WTC11 (cell line): ENCODE data around the gene THSD4. TPM values are rescaled to one million over a fixed set of nuclear protein-coding genes. Genes with fewer than 3 reads are reported as not detected.
A peak's percentile ranks its signal among the peaks of the same experiment; 100 is the strongest.

Experiments used
- ATAC-seq: fragments of 200-7000 bp; cut with Tn5 transposase; 2 replicates; pipeline ENCODE4 v1.10.0; 2021; ENCODE audit warnings: mild to moderate bottlenecking, moderate library complexity
- CTCF ChIA-PET: fragments of 300-600 bp; sonication (Branson Sonifier 250); formaldehyde crosslinking; loops from one replicate; lab custom pipeline; 2021; ENCODE audit warnings: antibody characterized with exemption; lab: Charles Lee
- POLR2A ChIA-PET: fragments of 350-600 bp; sonication (Branson Sonifier 250); formaldehyde crosslinking; loops from one replicate; lab custom pipeline; 2021; ENCODE audit warnings: antibody characterized with exemption; lab: Charles Lee
- DNase-seq: peaks from one replicate; pipeline ENCODE4 v3.0.0; 2021; ENCODE audit warnings: low spot score
- H3K27ac Mint-ChIP-seq: 2 replicates; pipeline ENCODE4 v1.8.0; 2021; ENCODE audit warnings: mixed read lengths
- H3K27me3 Mint-ChIP-seq: 2 replicates; pipeline ENCODE4 v1.8.0; 2021; ENCODE audit warnings: low read depth, mild to moderate bottlenecking, moderate library complexity, mixed read lengths
- H3K36me3 Mint-ChIP-seq: 2 replicates; pipeline ENCODE4 v1.8.0; 2021; ENCODE audit warnings: mixed read lengths
- H3K4me1 Mint-ChIP-seq: 2 replicates; pipeline ENCODE4 v1.8.0; 2022; ENCODE audit warnings: mixed read lengths
- H3K4me3 Mint-ChIP-seq: 2 replicates; pipeline ENCODE4 v1.8.0; 2021; ENCODE audit warnings: mild to moderate bottlenecking, moderate library complexity, mixed read lengths
- H3K9me3 Mint-ChIP-seq: 2 replicates; pipeline ENCODE4 v1.8.0; 2021; ENCODE audit warnings: mixed read lengths
- ATF1 ChIP-seq: sonication (generic); formaldehyde crosslinking; IDR thresholded peaks from 2 replicates; pipeline ENCODE4 v1.8.1; 2023; ENCODE audit warnings: mild to moderate bottlenecking, moderate library complexity, missing genetic modification reagents
- E2F1 ChIP-seq: sonication (generic); formaldehyde crosslinking; IDR thresholded peaks from 2 replicates; pipeline ENCODE4 v1.8.0; 2022; ENCODE audit warnings: mild to moderate bottlenecking, missing genetic modification reagents
- E2F5 ChIP-seq: sonication (generic); formaldehyde crosslinking; IDR thresholded peaks from 2 replicates; pipeline ENCODE4 v1.8.1; 2022; ENCODE audit warnings: mild to moderate bottlenecking, moderate library complexity, missing genetic modification reagents
- ELF4 ChIP-seq: sonication (generic); formaldehyde crosslinking; IDR thresholded peaks from 2 replicates; pipeline ENCODE4 v1.8.1; 2022; ENCODE audit warnings: low read depth, mild to moderate bottlenecking, moderate library complexity, missing genetic modification reagents
- ETV6 ChIP-seq: sonication (generic); formaldehyde crosslinking; IDR thresholded peaks from 2 replicates; pipeline ENCODE4 v1.8.1; 2022; ENCODE audit warnings: mild to moderate bottlenecking, missing genetic modification reagents
- FOXK1 ChIP-seq: sonication (generic); formaldehyde crosslinking; IDR thresholded peaks from 2 replicates; pipeline ENCODE4 v1.8.0; 2022; ENCODE audit warnings: mild to moderate bottlenecking, moderate library complexity, missing genetic modification reagents
- FOXP1 ChIP-seq: sonication (generic); formaldehyde crosslinking; IDR thresholded peaks from 2 replicates; pipeline ENCODE4 v1.8.0; 2022; ENCODE audit warnings: missing genetic modification reagents, mild to moderate bottlenecking, moderate library complexity, borderline replicate concordance
- FOXP4 ChIP-seq: sonication (generic); formaldehyde crosslinking; IDR thresholded peaks from 2 replicates; pipeline ENCODE4 v1.8.0; 2022; ENCODE audit warnings: mild to moderate bottlenecking, missing genetic modification reagents
- GRHL2 ChIP-seq: fragments of 250-450 bp; sonication (Bioruptor Pico); IDR thresholded peaks from 2 replicates; pipeline ENCODE4 v1.8.0; 2022; ENCODE audit warnings: mild to moderate bottlenecking, moderate library complexity; ENCODE audit not compliant: insufficient replicate concordance, severe bottlenecking
- MAX ChIP-seq: sonication (generic); formaldehyde crosslinking; IDR thresholded peaks from 2 replicates; pipeline ENCODE4 v1.8.0; 2022; ENCODE audit warnings: mild to moderate bottlenecking, missing genetic modification reagents
- NFE2L1 ChIP-seq: sonication (generic); formaldehyde crosslinking; IDR thresholded peaks from 2 replicates; pipeline ENCODE4 v1.8.1; 2023; ENCODE audit warnings: missing genetic modification reagents
- OVOL2 ChIP-seq: fragments of 250-450 bp; sonication (Bioruptor Pico); IDR thresholded peaks from 2 replicates; pipeline ENCODE4 v1.9.0; 2021; ENCODE audit warnings: mild to moderate bottlenecking, borderline replicate concordance
- RORB ChIP-seq: fragments of 250-450 bp; sonication (Bioruptor Pico); IDR thresholded peaks from 2 replicates; pipeline ENCODE4 v1.9.0; 2021; ENCODE audit warnings: mild to moderate bottlenecking
- SOX15 ChIP-seq: fragments of 250-450 bp; sonication (Bioruptor Pico); IDR thresholded peaks from 2 replicates; pipeline ENCODE4 v1.9.0; 2021; ENCODE audit warnings: mild to moderate bottlenecking
- STAT6 ChIP-seq: sonication (generic); formaldehyde crosslinking; conservative IDR thresholded peaks from 2 replicates; pipeline ENCODE4 v1.8.1; 2023; ENCODE audit warnings: mild to moderate bottlenecking, low read depth, missing genetic modification reagents, moderate library complexity
- ZBTB21 ChIP-seq: sonication (generic); formaldehyde crosslinking; IDR thresholded peaks from 2 replicates; pipeline ENCODE4 v1.8.1; 2023; ENCODE audit warnings: mild to moderate bottlenecking, missing genetic modification reagents, borderline replicate concordance
- ZBTB43 ChIP-seq: sonication (generic); formaldehyde crosslinking; IDR thresholded peaks from 2 replicates; pipeline ENCODE4 v1.8.1; 2023; ENCODE audit warnings: mild to moderate bottlenecking, missing genetic modification reagents
- ZNF263 ChIP-seq: sonication (generic); formaldehyde crosslinking; IDR thresholded peaks from 2 replicates; pipeline ENCODE4 v1.8.1; 2022; ENCODE audit warnings: low read depth, mild to moderate bottlenecking, moderate library complexity, missing genetic modification reagents
- ZNF396 ChIP-seq: fragments of 250-450 bp; sonication (Bioruptor Pico); IDR thresholded peaks from 2 replicates; pipeline ENCODE4 v1.8.0; 2021; ENCODE audit warnings: mild to moderate bottlenecking, moderate library complexity, borderline replicate concordance
- ZNF512 ChIP-seq: sonication (generic); formaldehyde crosslinking; IDR thresholded peaks from 2 replicates; pipeline ENCODE4 v1.8.1; 2022; ENCODE audit warnings: missing genetic modification reagents, borderline replicate concordance
- ZNF532 ChIP-seq: fragments of 250-450 bp; sonication (Bioruptor Pico); IDR thresholded peaks from 2 replicates; pipeline ENCODE4 v1.9.0; 2021; ENCODE audit warnings: mild to moderate bottlenecking, borderline replicate concordance
- total RNA-seq: library from RNA; stranded (reverse); gene quantifications from 3 replicates; pipeline ENCODE4 v1.2.3, GENCODE V29; 2021

THSD4 gene
- total RNA-seq, 1 experiment from 2014 or later: 7.8 TPM

- H3K27ac Mint-ChIP-seq: no peak overlapping the region
- no peaks in the 10 kb centered on the region for H3K27me3 Mint-ChIP-seq
- no peak for DNase-seq
- POLR2A ChIA-PET: no interaction called here
- peak; percentile 82; the same call in 1 of the 2 replicates for TF ChIP-seq ZNF263 (CRISPR knock-in tag)
- TF ChIP-seq FOXK1 (CRISPR knock-in tag): no peak
- TF ChIP-seq, all 79 proteins: peak for 1
- Mint-ChIP-seq H3K4me1 (peaks cover 21% of the 10 kb centered on the region), H3K36me3 (no peaks in the 10 kb centered on the region), H3K4me3 (no peak overlapping the region), H3K9me3 (no peaks in the 10 kb centered on the region)
- CTCF ChIA-PET: no interaction called here
- no peak for ATAC-seq
These were observed 30.4 kb downstream of the THSD4 start for GRCh38 chr15:71145648-71146047.

- Mint-ChIP-seq H3K27me3 (no peaks in the 10 kb centered on the region), H3K9me3 (no peaks in the 10 kb centered on the region), H3K4me1 (peaks cover 21% of the 10 kb centered on the region), H3K36me3 (no peaks in the 10 kb centered on the region), H3K27ac (no peak overlapping the region), H3K4me3 (no peak overlapping the region)
- POLR2A ChIA-PET: no interaction called here
- TF ChIP-seq GRHL2 (CRISPR knock-in tag): no peak
- no peak for TF ChIP-seq ZNF263 (CRISPR knock-in tag)
- no peak for TF ChIP-seq STAT6 (CRISPR knock-in tag)
- TF ChIP-seq E2F5: no peak
- no peak for TF ChIP-seq NFE2L1
- no peak for TF ChIP-seq OVOL2 (CRISPR knock-in tag)
- no peak for TF ChIP-seq ZNF396
- no peak for TF ChIP-seq ZNF532 (CRISPR knock-in tag)
- TF ChIP-seq ZBTB43 (CRISPR knock-in tag): no peak
- TF ChIP-seq ELF4 (CRISPR knock-in tag): no peak
- no peak for TF ChIP-seq E2F1 (CRISPR knock-in tag)
- no peak for TF ChIP-seq SOX15 (CRISPR knock-in tag)
- TF ChIP-seq ZBTB21 (CRISPR knock-in tag): no peak
- TF ChIP-seq MAX (CRISPR knock-in tag): no peak
- TF ChIP-seq FOXP4: no peak
- TF ChIP-seq ETV6 (CRISPR knock-in tag): no peak
- TF ChIP-seq RORB (CRISPR knock-in tag): no peak
- no peak for TF ChIP-seq ZNF512 (CRISPR knock-in tag)
- TF ChIP-seq FOXP1 (CRISPR knock-in tag): no peak
- no peak for TF ChIP-seq ATF1 (CRISPR knock-in tag)
- CTCF ChIA-PET: no interaction called here
- DNase-seq (no peak), ATAC-seq (no peak)
These were observed 31.3 kb downstream of the THSD4 start for GRCh38 chr15:71146580-71146982.
